HUES48 (cell line): Measurements from ENCODE around the gene GPR35.
"Not testable (repeated sequence)": the region's sequence is repeated elsewhere in the genome, so short reads cannot be mapped to it uniquely, and the experiment has no call there.

Experiments used
- H3K27ac ChIP-seq: one replicate; pipeline ENCODE4 v1.7.0; 2013; ENCODE audit warnings: low read depth, low read length, inconsistent platforms
- H3K27me3 ChIP-seq: 2 replicates; pipeline ENCODE4 v1.6.1; 2013; ENCODE audit warnings: mild to moderate bottlenecking, low read length; ENCODE audit not compliant: control insufficient read depth, insufficient read depth
- H3K36me3 ChIP-seq: 2 replicates; pipeline ENCODE4 v1.6.1; 2013; ENCODE audit warnings: low read length; ENCODE audit not compliant: control insufficient read depth, insufficient read depth
- H3K4me1 ChIP-seq: 2 replicates; pipeline ENCODE4 v1.6.1; 2013; ENCODE audit warnings: mild to moderate bottlenecking, low read length; ENCODE audit not compliant: control insufficient read depth, insufficient read depth
- H3K4me3 ChIP-seq: 2 replicates; pipeline ENCODE4 v1.5.1; 2013; ENCODE audit warnings: mild to moderate bottlenecking, low read depth, low read length
- H3K9ac ChIP-seq: 2 replicates; pipeline ENCODE4 v1.6.1; 2013; ENCODE audit warnings: mild to moderate bottlenecking, low read depth, low read length, moderate library complexity
- H3K9me3 ChIP-seq: 2 replicates; pipeline ENCODE4 v1.6.1; 2013; ENCODE audit warnings: low read length; ENCODE audit not compliant: control insufficient read depth, insufficient read depth

Gene GPR35

DNA sequence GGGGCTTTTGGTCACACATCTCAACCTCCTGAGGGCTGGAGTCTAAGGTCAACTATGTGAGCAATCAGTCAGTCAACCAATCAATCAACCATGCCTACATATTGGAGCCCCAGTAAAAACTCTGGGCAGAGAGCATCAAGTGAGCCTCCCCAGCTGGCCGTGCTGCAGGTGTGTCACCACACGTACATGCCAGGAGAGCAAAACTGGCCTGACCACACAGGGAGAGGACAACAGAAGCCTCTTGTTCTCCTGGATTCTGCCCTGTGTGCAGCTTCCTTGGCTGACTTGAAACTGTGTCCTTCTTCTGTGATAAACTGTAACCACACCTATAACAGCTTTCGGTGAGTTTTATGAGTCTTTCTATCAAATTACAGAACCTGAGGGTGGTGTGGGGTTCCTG, 25.9 kb downstream of the GPR35 start:
- Histone ChIP-seq H3K27me3 (peaks cover 6% of the 10 kb centered on the region; the same call in 1 of the 2 replicates), H3K4me1 (peaks cover 7% of the 10 kb centered on the region; the same call in 1 of the 2 replicates), H3K9ac (no peak overlapping the region), H3K36me3 (no peaks in the 10 kb centered on the region), H3K27ac (no peak overlapping the region), H3K4me3 (no peak overlapping the region), H3K9me3 (no peaks in the 10 kb centered on the region)

DNA sequence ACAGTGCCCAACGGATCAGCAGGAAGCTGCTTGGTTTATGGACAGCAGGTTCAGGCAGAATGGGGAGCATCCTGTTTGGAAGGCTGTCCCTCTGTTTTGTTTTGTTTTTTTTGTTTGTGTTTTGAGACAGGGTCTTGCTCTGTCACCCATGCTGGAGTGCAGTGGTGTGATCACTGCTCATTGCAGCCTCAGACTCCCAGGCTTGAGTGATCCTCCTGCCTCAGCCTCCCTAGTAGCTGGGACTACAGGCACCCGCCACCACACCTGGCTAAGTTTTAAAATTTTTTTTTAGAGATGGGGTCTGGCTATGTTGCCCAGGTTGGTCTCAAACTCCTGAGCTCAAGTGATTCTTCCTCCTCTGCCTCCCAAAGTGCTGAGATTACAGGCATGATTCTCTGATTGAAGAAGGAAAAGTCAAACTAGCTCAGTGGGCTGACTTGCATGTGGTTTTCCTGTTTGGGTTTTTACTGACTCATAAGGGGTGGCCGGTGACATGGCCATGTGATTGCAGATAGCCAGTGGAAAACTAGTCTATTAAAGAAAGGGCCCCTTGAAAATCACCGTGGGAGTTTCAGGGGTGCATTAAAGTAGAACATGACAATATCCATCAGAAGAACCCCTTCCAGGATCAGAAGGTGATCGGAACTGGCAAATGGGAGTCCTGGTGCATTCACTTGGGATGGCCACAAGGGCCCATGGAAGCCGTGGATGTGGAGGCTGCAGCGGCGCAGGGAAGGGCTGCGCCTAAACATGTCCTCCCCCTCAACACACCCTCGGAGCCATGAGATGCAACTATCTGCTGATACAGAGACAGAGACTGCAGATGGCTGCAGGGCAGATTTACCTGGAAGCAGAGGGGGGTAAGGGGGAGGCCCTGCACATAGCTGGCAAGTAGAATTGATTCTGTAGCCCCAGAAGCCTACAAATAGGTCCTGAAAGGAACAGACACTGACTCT, 30.9 kb downstream of the GPR35 start:
- no peak overlapping the region for H3K4me3 ChIP-seq
- no peaks in the 10 kb centered on the region for H3K4me1 ChIP-seq
- H3K27me3 ChIP-seq: peaks cover 6% of the 10 kb centered on the region
- no peaks in the 10 kb centered on the region for H3K9me3 ChIP-seq
- no peaks in the 10 kb centered on the region for H3K36me3 ChIP-seq
- H3K9ac ChIP-seq: no peak overlapping the region
- H3K27ac ChIP-seq: no peak overlapping the region

DNA sequence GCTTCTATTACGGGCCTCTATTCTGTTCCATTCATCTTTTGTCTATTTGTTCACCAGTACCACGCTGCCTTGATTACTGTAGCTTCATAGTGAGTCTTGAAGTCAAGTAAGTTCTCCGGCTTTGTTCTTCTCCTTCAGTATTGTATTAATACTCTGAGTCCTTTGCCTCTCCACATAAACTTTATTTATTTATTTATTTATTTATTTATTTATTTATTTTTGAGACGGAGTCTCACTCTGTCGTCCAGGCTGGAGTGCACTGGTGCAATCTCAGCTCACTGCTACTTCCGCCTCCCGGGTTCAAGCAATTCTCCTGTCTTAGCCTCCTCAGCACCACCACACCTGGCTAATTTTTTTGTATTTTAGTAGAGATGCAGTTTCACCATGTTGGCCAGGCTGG, 34.6 kb downstream of the GPR35 start:
- H3K27me3 ChIP-seq, H3K9ac ChIP-seq, H3K4me3 ChIP-seq, H3K27ac ChIP-seq, H3K36me3 ChIP-seq, H3K9me3 ChIP-seq, H3K4me1 ChIP-seq: not testable (repeated sequence)

DNA sequence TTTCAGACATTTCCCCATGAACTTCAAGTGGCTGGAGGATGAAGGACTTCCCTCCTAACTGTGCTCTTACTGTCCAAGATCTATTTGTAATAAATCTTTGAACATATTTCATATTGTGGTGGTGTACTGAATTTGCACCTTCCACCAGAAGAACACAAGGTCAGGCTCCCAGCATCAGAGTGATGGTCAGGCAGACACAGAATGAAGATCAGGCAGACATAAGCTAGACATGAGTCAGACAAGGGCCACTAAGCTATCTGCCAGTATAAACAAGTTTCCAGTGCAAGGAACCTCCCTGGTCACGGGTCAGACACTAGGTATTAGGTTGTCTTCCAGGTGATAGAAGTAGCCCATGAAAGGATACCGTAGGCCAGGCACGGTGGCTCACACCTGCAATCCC, 37.4 kb downstream of the GPR35 start:
- no peak overlapping the region for H3K27ac ChIP-seq
- peaks cover 4% of the 10 kb centered on the region for H3K27me3 ChIP-seq
- no peak overlapping the region for H3K9ac ChIP-seq
- no peaks in the 10 kb centered on the region for H3K4me1 ChIP-seq
- H3K4me3 ChIP-seq: no peak overlapping the region
- no peaks in the 10 kb centered on the region for H3K36me3 ChIP-seq
- peaks cover 3% of the 10 kb centered on the region; the same call in 1 of the 2 replicates for H3K9me3 ChIP-seq

DNA sequence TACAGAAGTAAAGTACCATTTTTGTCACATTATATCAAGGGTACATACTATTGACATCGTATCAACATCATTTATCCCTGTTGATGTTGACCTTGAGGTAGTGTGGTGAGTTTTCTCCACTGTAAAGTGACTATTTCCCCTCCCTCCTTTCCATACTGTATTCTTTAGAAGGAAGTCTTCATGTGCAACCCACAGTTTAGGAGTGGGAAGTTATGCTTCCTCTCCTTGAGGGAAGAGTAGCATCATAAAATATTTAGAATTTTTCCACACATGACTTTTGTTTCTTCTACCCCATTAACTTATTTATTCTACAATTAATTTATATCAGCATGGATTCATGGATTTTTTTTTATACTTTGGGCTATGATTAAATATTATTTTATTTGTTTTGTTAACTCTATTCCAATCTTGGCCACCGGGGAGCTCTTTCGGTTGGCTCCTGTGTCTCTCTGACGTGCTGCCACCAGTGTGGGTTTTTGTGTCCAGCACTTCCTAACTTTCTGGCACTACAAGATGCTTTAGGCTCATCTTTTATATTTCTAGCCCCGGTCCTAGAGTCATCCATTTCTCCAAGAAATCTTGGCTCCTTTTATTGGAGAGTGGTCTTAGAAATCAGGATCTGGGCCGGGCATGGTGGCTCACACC, 38.4 kb downstream of the GPR35 start:
- Histone ChIP-seq H3K27ac (no peak overlapping the region), H3K36me3 (no peaks in the 10 kb centered on the region), H3K9me3 (peaks cover 3% of the 10 kb centered on the region; the same call in 1 of the 2 replicates), H3K4me3 (no peak overlapping the region), H3K9ac (no peak overlapping the region), H3K27me3 (peaks cover 4% of the 10 kb centered on the region), H3K4me1 (no peaks in the 10 kb centered on the region)

DNA sequence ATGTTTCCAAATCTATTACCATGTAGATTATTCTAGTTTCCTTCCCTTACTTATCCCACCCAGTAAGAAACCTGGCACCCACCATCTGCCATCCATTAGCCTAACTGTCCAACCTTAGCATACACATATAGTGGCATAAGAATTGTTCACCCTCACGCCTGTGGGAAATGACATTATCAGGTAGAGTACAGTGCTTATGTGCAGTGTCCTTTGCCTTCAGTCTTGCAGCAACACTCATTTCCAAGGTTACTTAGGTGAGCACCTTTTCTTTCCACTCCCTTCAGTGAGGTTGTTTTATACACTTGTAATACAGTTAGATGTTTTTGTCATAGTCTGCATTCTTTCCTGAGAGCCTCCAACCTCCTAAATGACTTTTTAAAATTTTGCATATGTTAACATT, 39.3 kb downstream of the GPR35 start:
- Histone ChIP-seq H3K9me3 (peaks cover 3% of the 10 kb centered on the region; the same call in 1 of the 2 replicates), H3K9ac (no peak overlapping the region)

DNA sequence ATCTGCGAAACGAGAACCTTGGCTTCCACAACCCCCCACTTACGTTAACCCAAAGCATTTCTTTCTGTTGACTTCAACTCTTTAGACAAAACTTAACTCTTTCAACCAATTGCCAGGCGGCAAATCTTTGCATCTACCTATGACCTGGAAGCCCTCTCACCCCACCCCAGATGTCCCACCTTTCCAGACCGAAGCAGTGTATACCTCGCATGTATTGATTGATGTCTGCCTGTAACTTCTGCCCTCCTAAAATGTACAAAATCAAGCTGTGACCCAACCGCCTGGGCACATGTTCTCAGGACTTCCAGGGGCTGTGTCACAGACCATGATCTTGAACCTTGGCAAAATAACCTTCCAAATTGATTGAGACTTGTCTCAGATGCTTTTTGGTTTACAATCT, 45.1 kb downstream of the GPR35 start:
- H3K9me3 ChIP-seq: no peaks in the 10 kb centered on the region
- no peak overlapping the region for H3K4me3 ChIP-seq
- H3K27me3 ChIP-seq: peaks cover 16% of the 10 kb centered on the region
- H3K27ac ChIP-seq: no peak overlapping the region
- no peak overlapping the region for H3K9ac ChIP-seq
- H3K36me3 ChIP-seq: no peaks in the 10 kb centered on the region
- no peaks in the 10 kb centered on the region for H3K4me1 ChIP-seq

More for the DNA sequence above, 39.3 kb downstream of the GPR35 start:
- no peak overlapping the region for H3K4me3 ChIP-seq
- no peaks in the 10 kb centered on the region for H3K36me3 ChIP-seq
- no peak overlapping the region for H3K27ac ChIP-seq
- peaks cover 4% of the 10 kb centered on the region; the same call in 1 of the 2 replicates for H3K27me3 ChIP-seq
- H3K4me1 ChIP-seq: no peaks in the 10 kb centered on the region

DNA sequence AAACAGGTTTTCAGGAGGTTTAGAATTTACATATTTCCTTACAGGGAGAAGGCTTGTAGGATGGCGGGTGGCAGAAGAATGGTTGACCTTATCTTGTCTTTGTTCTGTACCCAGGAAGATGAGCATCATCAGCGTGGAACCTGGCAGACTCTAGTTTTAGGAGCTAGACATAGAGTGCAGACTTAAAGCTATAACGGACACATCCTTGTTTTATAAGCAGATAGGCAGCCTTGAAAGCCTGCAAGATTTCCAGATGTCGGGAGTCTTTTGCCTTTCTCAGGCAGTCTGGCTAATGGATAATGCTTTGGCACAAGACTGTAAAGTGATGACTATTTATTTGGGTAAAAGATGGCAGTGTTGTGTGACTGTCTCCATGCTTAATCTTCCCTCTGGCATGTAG, 45.7 kb downstream of the GPR35 start:
- no peaks in the 10 kb centered on the region for H3K9me3 ChIP-seq

DNA sequence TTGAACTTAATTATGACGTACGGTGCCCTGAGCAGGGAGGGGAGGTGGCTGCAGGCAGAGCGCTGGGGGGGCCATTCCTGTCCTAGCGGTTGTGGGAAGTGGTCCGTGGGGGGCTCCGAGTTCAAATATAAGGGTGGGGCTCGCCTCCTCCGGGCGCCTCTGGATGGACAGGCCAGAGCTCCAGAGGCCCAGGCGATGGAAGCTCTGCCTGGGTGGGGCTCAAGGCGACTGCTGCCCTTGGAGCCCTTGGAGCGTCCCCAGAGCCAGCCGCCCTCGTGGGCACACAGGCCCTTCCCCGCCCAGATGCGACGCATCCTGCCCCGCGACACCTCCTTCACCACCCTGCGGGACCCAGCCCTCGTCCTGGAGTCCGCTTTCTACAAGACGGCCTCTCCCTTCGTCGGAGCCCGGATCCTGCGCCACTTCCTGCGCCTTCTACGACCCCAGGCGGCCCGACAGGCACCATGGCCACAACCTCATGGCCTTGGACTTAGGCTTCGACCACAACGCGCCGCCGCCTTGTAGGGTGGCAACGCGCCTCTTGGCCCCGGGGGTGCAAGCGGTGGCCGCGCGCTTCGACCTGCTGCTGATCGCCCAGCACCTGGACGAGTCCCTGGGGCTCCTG, 46.9 kb downstream of the GPR35 start:
- Histone ChIP-seq H3K27ac (no peak overlapping the region), H3K36me3 (no peaks in the 10 kb centered on the region), H3K4me3 (peak overlapping the region; percentile 19; the same call in 1 of the 2 replicates), H3K9ac (no peak overlapping the region), H3K27me3 (peaks cover 12% of the 10 kb centered on the region), H3K4me1 (no peaks in the 10 kb centered on the region), H3K9me3 (no peaks in the 10 kb centered on the region)

More for the DNA sequence above, 45.7 kb downstream of the GPR35 start:
- Histone ChIP-seq H3K27me3 (peaks cover 16% of the 10 kb centered on the region), H3K4me3 (no peak overlapping the region), H3K4me1 (no peaks in the 10 kb centered on the region), H3K36me3 (no peaks in the 10 kb centered on the region), H3K27ac (no peak overlapping the region), H3K9ac (no peak overlapping the region)

DNA sequence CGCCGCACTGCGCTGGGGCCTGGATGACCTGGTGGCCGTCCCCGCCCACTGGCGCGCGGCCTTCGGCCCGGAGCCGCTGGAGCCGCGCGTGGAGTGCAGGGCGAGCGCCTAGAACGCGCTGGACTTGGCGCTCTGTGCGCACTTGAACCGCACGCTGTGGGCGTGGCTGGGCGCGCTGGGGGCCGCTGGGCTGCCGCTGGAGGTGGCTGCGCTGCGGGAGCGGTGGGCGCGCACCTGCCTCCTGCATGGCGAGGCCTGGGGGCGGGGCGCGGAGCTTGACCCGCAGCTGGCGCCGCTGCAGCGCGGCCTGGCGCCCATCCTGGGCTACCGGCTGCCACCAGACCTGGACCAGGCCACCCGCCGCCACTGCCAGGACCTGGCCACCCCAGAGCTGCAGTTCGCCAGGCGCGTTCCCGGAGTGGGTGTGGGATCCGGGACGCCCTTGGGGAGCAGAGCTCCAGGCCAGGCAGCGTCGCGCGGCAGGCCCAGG, 47.5 kb downstream of the GPR35 start:
- Histone ChIP-seq H3K4me1 (no peaks in the 10 kb centered on the region), H3K36me3 (no peaks in the 10 kb centered on the region), H3K27ac (no peak overlapping the region), H3K9me3 (no peaks in the 10 kb centered on the region), H3K9ac (no peak overlapping the region), H3K27me3 (peaks cover 12% of the 10 kb centered on the region), H3K4me3 (peak overlapping the region; percentile 19; the same call in 1 of the 2 replicates)
